Smooth muscle cell (in vitro differentiated cells): ENCODE data around the gene LRMDA. TPM values are rescaled to one million over a fixed set of nuclear protein-coding genes. Genes with fewer than 3 reads are reported as not detected.

Experiments
- DNase-seq: peaks from one replicate; lab custom pipeline; 2025; ENCODE audit not compliant: unreplicated experiment; lab: John Stamatoyannopoulos, UW
- H2AFZ ChIP-seq: fragments of 200-600 bp; sonication (generic); 2 replicates; pipeline ENCODE4 v1.6.0; 2016; ENCODE audit warnings: antibody characterized with exemption, low read depth, mild to moderate bottlenecking
- H3F3A ChIP-seq: fragments of 200-600 bp; sonication (generic); 2 replicates; pipeline ENCODE4 v1.6.0; 2017; ENCODE audit warnings: antibody characterized with exemption, low read depth
- H3K27ac ChIP-seq: fragments of 200-600 bp; sonication (generic); 2 replicates; pipeline ENCODE4 v1.5.1; 2016; ENCODE audit warnings: low read depth, mild to moderate bottlenecking
- H3K27me3 ChIP-seq: fragments of 200-600 bp; sonication (generic); 2 replicates; pipeline ENCODE4 v1.6.1; 2016; ENCODE audit warnings: low read depth, mild to moderate bottlenecking
- H3K36me3 ChIP-seq: fragments of 200-600 bp; sonication (generic); 2 replicates; pipeline ENCODE4 v1.5.1; 2016; ENCODE audit warnings: low read depth
- H3K4me1 ChIP-seq: fragments of 200-600 bp; sonication (generic); 2 replicates; pipeline ENCODE4 v1.5.1; 2016; ENCODE audit warnings: low read depth
- H3K4me2 ChIP-seq: fragments of 200-600 bp; sonication (generic); 2 replicates; pipeline ENCODE4 v1.6.0; 2016; ENCODE audit warnings: mild to moderate bottlenecking
- H3K4me3 ChIP-seq: fragments of 200-600 bp; sonication (generic); 2 replicates; pipeline ENCODE4 v1.5.1; 2016; ENCODE audit warnings: mild to moderate bottlenecking
- H3K79me2 ChIP-seq: fragments of 200-600 bp; sonication (generic); 2 replicates; pipeline ENCODE4 v1.6.0; 2016; ENCODE audit warnings: low read depth, mild to moderate bottlenecking
- H3K9ac ChIP-seq: fragments of 200-600 bp; sonication (generic); 2 replicates; pipeline ENCODE4 v1.6.0; 2016; ENCODE audit warnings: low read depth
- H3K9me3 ChIP-seq: fragments of 200-600 bp; sonication (generic); replicated peaks from 2 replicates; pipeline ENCODE4 v1.5.1; 2016; ENCODE audit warnings: low read depth
- H4K20me1 ChIP-seq: fragments of 200-600 bp; sonication (generic); 2 replicates; pipeline ENCODE4 v1.6.0; 2016; ENCODE audit warnings: low read depth
- CTCF ChIP-seq: fragments of 200-600 bp; sonication (generic); IDR thresholded peaks from 2 replicates; pipeline ENCODE4 v1.5.1; 2017; ENCODE audit warnings: borderline replicate concordance, mild to moderate bottlenecking, antibody characterized with exemption; ENCODE audit not compliant: insufficient read depth, poor library complexity, severe bottlenecking
- WGBS: methylation state at CpG from one replicate; pipeline ENCODE4 v1.1.7; 2016; ENCODE audit warnings: low lambda C conversion rate; 5-methylcytosine and 5-hydroxymethylcytosine counted together
- polyA plus RNA-seq: library from polyadenylated mRNA; unstranded; fragments of >200 nt; fragmentation: Nextera tagmentation; extraction: Ambion mirVana; gene quantifications from 2 replicates; pipeline ENCODE4 v1.2.1, GENCODE V29; 2016
- total RNA-seq: library from RNA; depleted of rRNA; stranded (reverse); fragments of >200 nt; gene quantifications from 2 replicates; pipeline ENCODE4 v1.2.3, GENCODE V29; 2014

Gene LRMDA
- total and polyA plus RNA-seq, 2 experiments from 2014 or later: 1.5 to 1.6 TPM

- DNase-seq: no peak
- Histone ChIP-seq H3K4me3 (no peak overlapping the region), H4K20me1 (no peaks in the 10 kb centered on the region), H3K9ac (no peak overlapping the region), H3K9me3 (no peaks in the 10 kb centered on the region), H2AFZ (no peak overlapping the region), H3K79me2 (no peaks in the 10 kb centered on the region), H3K36me3 (no peaks in the 10 kb centered on the region), H3K4me1 (no peaks in the 10 kb centered on the region), H3F3A (no peaks in the 10 kb centered on the region), H3K27ac (no peak overlapping the region), H3K4me2 (no peak overlapping the region), H3K27me3 (no peaks in the 10 kb centered on the region)
- WGBS: 0% methylated on average over 1 of the region's 1 CpG
- no peak for TF ChIP-seq CTCF
These were observed 427.7 kb downstream of the LRMDA start for GRCh38 chr10:75859141-75859540.

DNA sequence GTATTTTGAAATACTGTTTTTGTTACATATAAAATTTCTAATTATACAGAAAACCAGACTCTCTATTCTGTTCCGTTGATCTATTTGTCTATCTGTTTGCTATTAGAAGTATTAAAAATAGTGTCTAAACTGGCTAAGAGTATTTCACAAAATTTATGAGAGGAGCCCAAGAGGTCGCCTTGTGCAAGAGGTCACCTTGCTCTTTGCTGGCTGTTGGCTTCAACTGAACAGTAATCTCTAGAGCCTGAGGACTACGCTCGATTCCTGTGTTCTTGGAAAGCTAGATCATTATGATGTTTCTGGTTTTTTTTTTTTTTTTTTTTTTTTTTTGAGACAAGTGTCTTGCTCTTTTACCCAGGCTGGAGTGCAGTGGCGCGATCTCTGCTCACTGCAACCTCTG, 428.6 kb downstream of the LRMDA start:
- WGBS: 79% methylated on average over 6 of the region's 6 CpGs
- Histone ChIP-seq H4K20me1 (no peaks in the 10 kb centered on the region), H3K4me2 (no peak overlapping the region), H3F3A (no peaks in the 10 kb centered on the region), H3K4me1 (no peaks in the 10 kb centered on the region), H3K79me2 (no peaks in the 10 kb centered on the region), H3K9ac (no peak overlapping the region), H3K27me3 (no peaks in the 10 kb centered on the region), H3K9me3 (no peaks in the 10 kb centered on the region), H2AFZ (no peak overlapping the region), H3K4me3 (no peak overlapping the region), H3K36me3 (no peaks in the 10 kb centered on the region), H3K27ac (no peak overlapping the region)
- TF ChIP-seq CTCF: no peak
- DNase-seq: no peak

- no peak overlapping the region for H3K4me2 ChIP-seq
- no peaks in the 10 kb centered on the region for H3F3A ChIP-seq
- no peaks in the 10 kb centered on the region for H3K79me2 ChIP-seq
- H3K9me3 ChIP-seq: no peaks in the 10 kb centered on the region
- no peak for TF ChIP-seq CTCF
- no peaks in the 10 kb centered on the region for H3K27me3 ChIP-seq
- no peaks in the 10 kb centered on the region for H3K4me1 ChIP-seq
- H3K4me3 ChIP-seq: no peak overlapping the region
- H3K27ac ChIP-seq: no peak overlapping the region
- no peaks in the 10 kb centered on the region for H4K20me1 ChIP-seq
- DNase-seq: no peak
- H2AFZ ChIP-seq: no peak overlapping the region
- no peaks in the 10 kb centered on the region for H3K36me3 ChIP-seq
- H3K9ac ChIP-seq: no peak overlapping the region
These were observed 430.2 kb downstream of the LRMDA start for GRCh38 chr10:75861582-75861981.

DNA sequence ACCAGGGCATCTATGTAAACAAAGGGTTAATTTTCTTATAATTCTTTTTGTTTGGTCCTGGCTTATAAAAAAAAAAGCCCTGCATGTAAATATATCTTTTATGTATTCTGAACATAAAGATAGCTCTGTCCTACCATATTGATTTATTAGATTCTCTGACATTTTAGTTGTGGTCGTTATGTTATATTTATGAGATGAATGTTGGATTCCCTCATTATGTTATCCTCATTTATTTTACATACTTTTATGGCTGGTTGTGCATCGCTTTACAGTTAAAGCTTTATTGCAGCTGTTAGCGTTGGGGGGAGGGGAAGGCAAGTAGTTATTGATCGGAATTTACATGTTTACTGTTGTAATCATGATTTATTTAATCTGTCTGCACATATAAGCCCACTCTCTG, 431.5 kb downstream of the LRMDA start:
- H4K20me1 ChIP-seq: no peaks in the 10 kb centered on the region
- H3K27me3 ChIP-seq: no peaks in the 10 kb centered on the region
- no peaks in the 10 kb centered on the region for H3K9me3 ChIP-seq
- DNase-seq: no peak
- H3K27ac ChIP-seq: no peak overlapping the region
- H3K4me3 ChIP-seq: no peak overlapping the region
- no peak overlapping the region for H3K9ac ChIP-seq
- TF ChIP-seq CTCF: no peak
- H3K79me2 ChIP-seq: no peaks in the 10 kb centered on the region
- no peaks in the 10 kb centered on the region for H3F3A ChIP-seq
- WGBS: 96% methylated on average over 4 of the region's 4 CpGs
- H3K4me2 ChIP-seq: no peak overlapping the region
- no peak overlapping the region for H2AFZ ChIP-seq
- H3K4me1 ChIP-seq: no peaks in the 10 kb centered on the region
- H3K36me3 ChIP-seq: no peaks in the 10 kb centered on the region
